GM20000 (cell line): ENCODE results near the gene IFRD1.

ENCODE experiments used
- DNase-seq: peaks from one replicate; pipeline ENCODE4 v3.0.0; 2012; ENCODE audit warnings: low spot score
- CTCF ChIP-seq: IDR thresholded peaks from 2 replicates; pipeline ENCODE4 v1.5.1; 2012; ENCODE audit warnings: mild to moderate bottlenecking, control low read depth; ENCODE audit errors: extremely low read depth, missing control alignments

The IFRD1 gene

GRCh38 chr7:112444505-112444904, 5.8 kb upstream of the IFRD1 start:
- no peak for DNase-seq
- no peak for TF ChIP-seq CTCF

GRCh38 chr7:112446431-112446830, 3.8 kb upstream of the IFRD1 start:
- DNase-seq = no peak
- no peak for TF ChIP-seq CTCF

GRCh38 chr7:112447406-112447805, 2.9 kb upstream of the IFRD1 start:
- no peak for DNase-seq
- TF ChIP-seq CTCF = no peak

- no peak for TF ChIP-seq CTCF
- no peak for DNase-seq
Measured at GRCh38 chr7:112448381-112448780, 1.9 kb upstream of the IFRD1 start.

- no peak for TF ChIP-seq CTCF
- no peak for DNase-seq
Measured at GRCh38 chr7:112448891-112449290, 1.4 kb upstream of the IFRD1 start.

GRCh38 chr7:112449353-112449752, 907 bp upstream of the IFRD1 start:
- no peak for TF ChIP-seq CTCF
- DNase-seq = no peak

GRCh38 chr7:112450807-112451761, 824 bp downstream of the IFRD1 start:
- DNase-seq = peak; percentile 88
- no peak for TF ChIP-seq CTCF
